Panc1 (cell line): ENCODE measurements around the gene JMY. TPM values are rescaled to one million over a fixed set of nuclear protein-coding genes. Genes with fewer than 3 reads are reported as not detected.

Source experiments
- ATAC-seq: fragments of 200-7000 bp; cut with Tn5 transposase; 2 replicates; pipeline ENCODE4 v1.9.1; 2020; ENCODE audit warnings: mild to moderate bottlenecking, moderate library complexity
- BruUV-seq: library from RNA; stranded (reverse); fragments of 400-500 nt; replicated peaks from 2 replicates; lab custom pipeline; 2021; lab: Mats Ljungman, UMichigan
- CTCF ChIA-PET: fragments of 300-600 bp; sonication (Branson Sonifier 250); formaldehyde crosslinking; loops from one replicate; lab custom pipeline; 2022; ENCODE audit warnings: antibody characterized with exemption; lab: Charles Lee
- POLR2A ChIA-PET: fragments of 300-600 bp; sonication (Branson Sonifier 250); formaldehyde crosslinking; loops from one replicate; lab custom pipeline; 2022; ENCODE audit warnings: antibody characterized with exemption; lab: Charles Lee
- DNase-seq: peaks from one replicate; pipeline ENCODE4 v3.0.0-alpha.2; 2010; ENCODE audit warnings: low read depth, low spot score
- H3K27ac ChIP-seq: 2 replicates; pipeline ENCODE4 v1.5.1; 2011; ENCODE audit warnings: mild to moderate bottlenecking, low read length, inconsistent platforms
- H3K27me3 ChIP-seq: fragments of 200-500 bp; sonication (Bioruptor generic); 2 replicates; pipeline ENCODE4 v1.6.0; 2014; ENCODE audit warnings: low read length, inconsistent platforms; ENCODE audit not compliant: control insufficient read depth, insufficient read depth
- H3K36me3 ChIP-seq: fragments of 200-500 bp; sonication (Bioruptor generic); 2 replicates; pipeline ENCODE4 v1.5.1; 2014; ENCODE audit warnings: inconsistent platforms, mild to moderate bottlenecking, low read length, moderate library complexity; ENCODE audit not compliant: control insufficient read depth, insufficient read depth
- H3K4me1 ChIP-seq: 2 replicates; pipeline ENCODE4 v1.5.1; 2011; ENCODE audit warnings: inconsistent platforms, mild to moderate bottlenecking, low read length, moderate library complexity; ENCODE audit not compliant: control insufficient read depth, insufficient read depth
- H3K4me3 ChIP-seq, 2 experiments: 2 replicates each; pipeline ENCODE4 v1.5.1; 2011 to 2012; ENCODE audit warnings: low read depth in 2 of 2, low read length in 2 of 2, mild to moderate bottlenecking in 2 of 2, inconsistent platforms in 1 of 2, moderate library complexity in 1 of 2
- H3K9me3 ChIP-seq: fragments of 200-500 bp; sonication (Bioruptor generic); 2 replicates; pipeline ENCODE4 v1.5.1; 2014; ENCODE audit warnings: low read depth, mild to moderate bottlenecking, inconsistent platforms, low read length, moderate library complexity; ENCODE audit not compliant: control insufficient read depth, insufficient read depth
- POLR2AphosphoS5 ChIP-seq: IDR thresholded peaks from 2 replicates; pipeline ENCODE4 v1.6.1; 2012; ENCODE audit warnings: mild to moderate bottlenecking, low read depth, low read length, moderate library complexity
- REST ChIP-seq, 2 experiments: IDR thresholded peaks; 2 replicates each; pipeline ENCODE4 v1.6.1; 2011 to 2012; ENCODE audit warnings: low read depth in 2 of 2, control low read depth in 1 of 2, low read length in 1 of 2, mild to moderate bottlenecking in 1 of 2, moderate library complexity in 1 of 2; ENCODE audit not compliant: insufficient read depth in 1 of 2
- SIN3A ChIP-seq: IDR thresholded peaks from 2 replicates; pipeline ENCODE4 v1.6.1; 2012; ENCODE audit warnings: low read depth, mild to moderate bottlenecking, low read length, moderate library complexity, borderline replicate concordance; ENCODE audit not compliant: insufficient read depth
- TCF7L2 ChIP-seq: IDR thresholded peaks from 2 replicates; pipeline ENCODE4 v1.6.1; 2011; ENCODE audit warnings: mild to moderate bottlenecking, low read depth, low read length, inconsistent platforms
- in situ Hi-C: cut with HindIII; loops from 2 replicates; pipeline ENCODE4 v1.10.0; 2016; ENCODE audit warnings: low sequenced_read_pairs, low pct_unique_long_range_greater_than_20kb
- intact Hi-C: fragments of 100-400 bp; cut with micrococcal nuclease; formaldehyde crosslinking; loops from one replicate; pipeline ENCODE4 v1.10.0; 2022; ENCODE audit not compliant: unreplicated experiment
- total RNA-seq: library from RNA; stranded (reverse); gene quantifications from one replicate; pipeline ENCODE4 v1.2.1, GENCODE V29; 2021; ENCODE audit not compliant: unreplicated experiment
- TF ChIP-seq, protein P1 (sequence below): fragments of 450-650 bp; IDR thresholded peaks from 2 replicates; pipeline ENCODE4 v1.5.1; 2017; ENCODE audit warnings: mild to moderate bottlenecking

The JMY gene
- total RNA-seq, 1 experiment from 2014 or later = 6.1 TPM

- Histone ChIP-seq H3K4me3 (no peak overlapping the region), H3K27ac (no peak overlapping the region), H3K36me3 (no peaks in the 10 kb centered on the region), H3K4me1 (no peaks in the 10 kb centered on the region), H3K9me3 (no peaks in the 10 kb centered on the region), H3K27me3 (no peaks in the 10 kb centered on the region)
- ATAC-seq (no peak), DNase-seq (no peak)
- ChIA-PET POLR2A (interaction anchor here (0.6 kb wide), 1 partner anchor 1487 kb away, joined by 3 read pairs; no protein-coding TSS in a partner anchor), CTCF (no interaction called here)
- TF ChIP-seq, protein P1, sequence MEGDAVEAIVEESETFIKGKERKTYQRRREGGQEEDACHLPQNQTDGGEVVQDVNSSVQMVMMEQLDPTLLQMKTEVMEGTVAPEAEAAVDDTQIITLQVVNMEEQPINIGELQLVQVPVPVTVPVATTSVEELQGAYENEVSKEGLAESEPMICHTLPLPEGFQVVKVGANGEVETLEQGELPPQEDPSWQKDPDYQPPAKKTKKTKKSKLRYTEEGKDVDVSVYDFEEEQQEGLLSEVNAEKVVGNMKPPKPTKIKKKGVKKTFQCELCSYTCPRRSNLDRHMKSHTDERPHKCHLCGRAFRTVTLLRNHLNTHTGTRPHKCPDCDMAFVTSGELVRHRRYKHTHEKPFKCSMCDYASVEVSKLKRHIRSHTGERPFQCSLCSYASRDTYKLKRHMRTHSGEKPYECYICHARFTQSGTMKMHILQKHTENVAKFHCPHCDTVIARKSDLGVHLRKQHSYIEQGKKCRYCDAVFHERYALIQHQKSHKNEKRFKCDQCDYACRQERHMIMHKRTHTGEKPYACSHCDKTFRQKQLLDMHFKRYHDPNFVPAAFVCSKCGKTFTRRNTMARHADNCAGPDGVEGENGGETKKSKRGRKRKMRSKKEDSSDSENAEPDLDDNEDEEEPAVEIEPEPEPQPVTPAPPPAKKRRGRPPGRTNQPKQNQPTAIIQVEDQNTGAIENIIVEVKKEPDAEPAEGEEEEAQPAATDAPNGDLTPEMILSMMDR = no peak
- TF ChIP-seq REST (IDR thresholded peaks at IDR 0.05; ENCODE audit: insufficient read depth in 1 of 2, low read depth in 2 of 2, low read length in 1 of 2) = no peak
- TF ChIP-seq POLR2AphosphoS5 = no peak
- TF ChIP-seq TCF7L2 = no peak
- TF ChIP-seq SIN3A = no peak
- no TSS peak for BruUV-seq
- intact Hi-C loops = loop anchor here (5.0 kb wide), 1 partner anchor 205 kb away; no protein-coding TSS in a partner anchor
- in situ Hi-C loops = no loop called here
Observed at GRCh38 chr5:79257314-79257713, 21.4 kb downstream of the JMY start.

- ChIA-PET POLR2A (no interaction called here), CTCF (interaction anchor here (0.6 kb wide), 1 partner anchor 16 kb away, joined by 5 read pairs; no protein-coding TSS in a partner anchor)
- TF ChIP-seq REST (IDR thresholded peaks at IDR 0.05; ENCODE audit: insufficient read depth in 1 of 2, low read depth in 2 of 2, low read length in 1 of 2) = no peak
- no peak for TF ChIP-seq POLR2AphosphoS5
- TF ChIP-seq, protein P1 = no peak
- TF ChIP-seq SIN3A = no peak
- no peak for TF ChIP-seq TCF7L2
- Histone ChIP-seq H3K4me1 (no peaks in the 10 kb centered on the region), H3K27me3 (no peaks in the 10 kb centered on the region), H3K4me3 (no peak overlapping the region), H3K9me3 (no peaks in the 10 kb centered on the region), H3K36me3 (no peaks in the 10 kb centered on the region), H3K27ac (no peak overlapping the region)
- ATAC-seq (no peak), DNase-seq (no peak)
- in situ Hi-C loops = no loop called here
- no TSS peak for BruUV-seq
- intact Hi-C loops = loop anchor here (5.0 kb wide), 1 partner anchor 204 kb away; no protein-coding TSS in a partner anchor
Observed at GRCh38 chr5:79258801-79259200, 22.9 kb downstream of the JMY start.
